Body of pancreas (tissue), 4 donors: ENCODE measurements around the gene EGFL7.

Experiments used
- CTCF ChIP-seq, 7 experiments: fragments of 450-650 bp in 4 of 7; fragments of 200-600 bp in 3 of 7; sonication (generic) in 3 of 7; IDR thresholded peaks; one replicate each; pipeline ENCODE4 v1.5.1; 2016 to 2019; ENCODE audit warnings: antibody characterized with exemption in 7 of 7
- POLR2A ChIP-seq, 3 donors: fragments of 450-650 bp; IDR thresholded peaks; one replicate each; pipeline ENCODE4 v1.6.1; 2016; ENCODE audit warnings: antibody characterized with exemption in 3 of 3, mild to moderate bottlenecking in 2 of 3

GRCh38 chr9:136630662-136630992, 32.1 kb upstream of the EGFL7 start:
- TF ChIP-seq CTCF (IDR thresholded peaks at IDR 0.05) (no peak), POLR2A (IDR thresholded peaks at IDR 0.05) (no peak)
